Measurements from ENCODE around the gene HMGB1.

DNA sequence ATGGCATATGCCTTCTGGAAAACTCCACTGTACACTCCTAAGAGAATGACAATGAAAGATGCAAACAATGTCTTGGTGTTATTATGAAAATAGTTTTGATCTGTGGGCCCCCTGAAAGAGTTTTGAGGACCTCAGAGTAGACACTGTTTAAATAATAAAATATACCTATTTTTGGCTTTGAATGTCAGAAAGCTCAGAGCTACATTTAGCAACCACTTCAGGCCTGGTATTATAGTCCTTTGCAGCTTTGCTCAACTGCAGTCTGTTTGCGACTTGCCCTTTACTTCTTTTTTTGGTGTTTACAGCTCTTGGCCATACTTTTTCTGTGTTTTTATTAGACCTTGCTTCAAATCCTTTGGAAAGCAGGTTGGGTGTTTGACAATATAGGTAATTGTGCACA lies 49.3 kb downstream of the HMGB1 start:
- TF ChIP-seq, protein P1, sequence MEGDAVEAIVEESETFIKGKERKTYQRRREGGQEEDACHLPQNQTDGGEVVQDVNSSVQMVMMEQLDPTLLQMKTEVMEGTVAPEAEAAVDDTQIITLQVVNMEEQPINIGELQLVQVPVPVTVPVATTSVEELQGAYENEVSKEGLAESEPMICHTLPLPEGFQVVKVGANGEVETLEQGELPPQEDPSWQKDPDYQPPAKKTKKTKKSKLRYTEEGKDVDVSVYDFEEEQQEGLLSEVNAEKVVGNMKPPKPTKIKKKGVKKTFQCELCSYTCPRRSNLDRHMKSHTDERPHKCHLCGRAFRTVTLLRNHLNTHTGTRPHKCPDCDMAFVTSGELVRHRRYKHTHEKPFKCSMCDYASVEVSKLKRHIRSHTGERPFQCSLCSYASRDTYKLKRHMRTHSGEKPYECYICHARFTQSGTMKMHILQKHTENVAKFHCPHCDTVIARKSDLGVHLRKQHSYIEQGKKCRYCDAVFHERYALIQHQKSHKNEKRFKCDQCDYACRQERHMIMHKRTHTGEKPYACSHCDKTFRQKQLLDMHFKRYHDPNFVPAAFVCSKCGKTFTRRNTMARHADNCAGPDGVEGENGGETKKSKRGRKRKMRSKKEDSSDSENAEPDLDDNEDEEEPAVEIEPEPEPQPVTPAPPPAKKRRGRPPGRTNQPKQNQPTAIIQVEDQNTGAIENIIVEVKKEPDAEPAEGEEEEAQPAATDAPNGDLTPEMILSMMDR (conservative IDR thresholded peaks at IDR 0.05; ENCODE audit: low read depth in 2 of 2) = no peak
- no peak for TF ChIP-seq JUNB (IDR thresholded peaks at IDR 0.05; ENCODE audit: unreplicated experiment)
- TF ChIP-seq EZH2phosphoT487 (IDR thresholded peaks at IDR 0.05; ENCODE audit: unreplicated experiment) = no peak
- no peak for TF ChIP-seq POLR2AphosphoS5 (IDR thresholded peaks at IDR 0.05; ENCODE audit: low read depth)
- TF ChIP-seq, protein P2, sequence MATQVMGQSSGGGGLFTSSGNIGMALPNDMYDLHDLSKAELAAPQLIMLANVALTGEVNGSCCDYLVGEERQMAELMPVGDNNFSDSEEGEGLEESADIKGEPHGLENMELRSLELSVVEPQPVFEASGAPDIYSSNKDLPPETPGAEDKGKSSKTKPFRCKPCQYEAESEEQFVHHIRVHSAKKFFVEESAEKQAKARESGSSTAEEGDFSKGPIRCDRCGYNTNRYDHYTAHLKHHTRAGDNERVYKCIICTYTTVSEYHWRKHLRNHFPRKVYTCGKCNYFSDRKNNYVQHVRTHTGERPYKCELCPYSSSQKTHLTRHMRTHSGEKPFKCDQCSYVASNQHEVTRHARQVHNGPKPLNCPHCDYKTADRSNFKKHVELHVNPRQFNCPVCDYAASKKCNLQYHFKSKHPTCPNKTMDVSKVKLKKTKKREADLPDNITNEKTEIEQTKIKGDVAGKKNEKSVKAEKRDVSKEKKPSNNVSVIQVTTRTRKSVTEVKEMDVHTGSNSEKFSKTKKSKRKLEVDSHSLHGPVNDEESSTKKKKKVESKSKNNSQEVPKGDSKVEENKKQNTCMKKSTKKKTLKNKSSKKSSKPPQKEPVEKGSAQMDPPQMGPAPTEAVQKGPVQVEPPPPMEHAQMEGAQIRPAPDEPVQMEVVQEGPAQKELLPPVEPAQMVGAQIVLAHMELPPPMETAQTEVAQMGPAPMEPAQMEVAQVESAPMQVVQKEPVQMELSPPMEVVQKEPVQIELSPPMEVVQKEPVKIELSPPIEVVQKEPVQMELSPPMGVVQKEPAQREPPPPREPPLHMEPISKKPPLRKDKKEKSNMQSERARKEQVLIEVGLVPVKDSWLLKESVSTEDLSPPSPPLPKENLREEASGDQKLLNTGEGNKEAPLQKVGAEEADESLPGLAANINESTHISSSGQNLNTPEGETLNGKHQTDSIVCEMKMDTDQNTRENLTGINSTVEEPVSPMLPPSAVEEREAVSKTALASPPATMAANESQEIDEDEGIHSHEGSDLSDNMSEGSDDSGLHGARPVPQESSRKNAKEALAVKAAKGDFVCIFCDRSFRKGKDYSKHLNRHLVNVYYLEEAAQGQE (IDR thresholded peaks at IDR 0.05; ENCODE audit: unreplicated experiment) = no peak
- TF ChIP-seq CREB1 (CRISPR knock-in tag; IDR thresholded peaks at IDR 0.05; ENCODE audit: low read depth) = no peak
- no peak for TF ChIP-seq EZH2 (IDR thresholded peaks at IDR 0.05; ENCODE audit: low read depth, unreplicated experiment)
- TF ChIP-seq STAT1 (IDR thresholded peaks at IDR 0.05; ENCODE audit: unreplicated experiment) = no peak
- TF ChIP-seq, protein P3, sequence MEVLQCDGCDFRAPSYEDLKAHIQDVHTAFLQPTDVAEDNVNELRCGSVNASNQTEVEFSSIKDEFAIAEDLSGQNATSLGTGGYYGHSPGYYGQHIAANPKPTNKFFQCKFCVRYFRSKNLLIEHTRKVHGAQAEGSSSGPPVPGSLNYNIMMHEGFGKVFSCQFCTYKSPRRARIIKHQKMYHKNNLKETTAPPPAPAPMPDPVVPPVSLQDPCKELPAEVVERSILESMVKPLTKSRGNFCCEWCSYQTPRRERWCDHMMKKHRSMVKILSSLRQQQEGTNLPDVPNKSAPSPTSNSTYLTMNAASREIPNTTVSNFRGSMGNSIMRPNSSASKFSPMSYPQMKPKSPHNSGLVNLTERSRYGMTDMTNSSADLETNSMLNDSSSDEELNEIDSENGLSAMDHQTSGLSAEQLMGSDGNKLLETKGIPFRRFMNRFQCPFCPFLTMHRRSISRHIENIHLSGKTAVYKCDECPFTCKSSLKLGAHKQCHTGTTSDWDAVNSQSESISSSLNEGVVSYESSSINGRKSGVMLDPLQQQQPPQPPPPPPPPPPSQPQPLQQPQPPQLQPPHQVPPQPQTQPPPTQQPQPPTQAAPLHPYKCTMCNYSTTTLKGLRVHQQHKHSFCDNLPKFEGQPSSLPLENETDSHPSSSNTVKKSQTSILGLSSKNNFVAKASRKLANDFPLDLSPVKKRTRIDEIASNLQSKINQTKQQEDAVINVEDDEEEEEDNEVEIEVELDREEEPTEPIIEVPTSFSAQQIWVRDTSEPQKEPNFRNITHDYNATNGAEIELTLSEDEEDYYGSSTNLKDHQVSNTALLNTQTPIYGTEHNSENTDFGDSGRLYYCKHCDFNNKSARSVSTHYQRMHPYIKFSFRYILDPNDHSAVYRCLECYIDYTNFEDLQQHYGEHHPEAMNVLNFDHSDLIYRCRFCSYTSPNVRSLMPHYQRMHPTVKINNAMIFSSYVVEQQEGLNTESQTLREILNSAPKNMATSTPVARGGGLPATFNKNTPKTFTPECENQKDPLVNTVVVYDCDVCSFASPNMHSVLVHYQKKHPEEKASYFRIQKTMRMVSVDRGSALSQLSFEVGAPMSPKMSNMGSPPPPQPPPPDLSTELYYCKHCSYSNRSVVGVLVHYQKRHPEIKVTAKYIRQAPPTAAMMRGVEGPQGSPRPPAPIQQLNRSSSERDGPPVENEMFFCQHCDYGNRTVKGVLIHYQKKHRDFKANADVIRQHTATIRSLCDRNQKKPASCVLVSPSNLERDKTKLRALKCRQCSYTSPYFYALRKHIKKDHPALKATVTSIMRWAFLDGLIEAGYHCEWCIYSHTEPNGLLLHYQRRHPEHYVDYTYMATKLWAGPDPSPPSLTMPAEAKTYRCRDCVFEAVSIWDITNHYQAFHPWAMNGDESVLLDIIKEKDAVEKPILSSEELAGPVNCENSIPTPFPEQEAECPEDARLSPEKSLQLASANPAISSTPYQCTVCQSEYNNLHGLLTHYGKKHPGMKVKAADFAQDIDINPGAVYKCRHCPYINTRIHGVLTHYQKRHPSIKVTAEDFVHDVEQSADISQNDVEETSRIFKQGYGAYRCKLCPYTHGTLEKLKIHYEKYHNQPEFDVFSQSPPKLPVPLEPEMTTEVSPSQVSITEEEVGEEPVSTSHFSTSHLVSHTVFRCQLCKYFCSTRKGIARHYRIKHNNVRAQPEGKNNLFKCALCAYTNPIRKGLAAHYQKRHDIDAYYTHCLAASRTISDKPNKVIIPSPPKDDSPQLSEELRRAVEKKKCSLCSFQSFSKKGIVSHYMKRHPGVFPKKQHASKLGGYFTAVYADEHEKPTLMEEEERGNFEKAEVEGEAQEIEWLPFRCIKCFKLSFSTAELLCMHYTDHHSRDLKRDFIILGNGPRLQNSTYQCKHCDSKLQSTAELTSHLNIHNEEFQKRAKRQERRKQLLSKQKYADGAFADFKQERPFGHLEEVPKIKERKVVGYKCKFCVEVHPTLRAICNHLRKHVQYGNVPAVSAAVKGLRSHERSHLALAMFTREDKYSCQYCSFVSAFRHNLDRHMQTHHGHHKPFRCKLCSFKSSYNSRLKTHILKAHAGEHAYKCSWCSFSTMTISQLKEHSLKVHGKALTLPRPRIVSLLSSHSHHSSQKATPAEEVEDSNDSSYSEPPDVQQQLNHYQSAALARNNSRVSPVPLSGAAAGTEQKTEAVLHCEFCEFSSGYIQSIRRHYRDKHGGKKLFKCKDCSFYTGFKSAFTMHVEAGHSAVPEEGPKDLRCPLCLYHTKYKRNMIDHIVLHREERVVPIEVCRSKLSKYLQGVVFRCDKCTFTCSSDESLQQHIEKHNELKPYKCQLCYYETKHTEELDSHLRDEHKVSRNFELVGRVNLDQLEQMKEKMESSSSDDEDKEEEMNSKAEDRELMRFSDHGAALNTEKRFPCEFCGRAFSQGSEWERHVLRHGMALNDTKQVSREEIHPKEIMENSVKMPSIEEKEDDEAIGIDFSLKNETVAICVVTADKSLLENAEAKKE (CRISPR knock-in tag; IDR thresholded peaks at IDR 0.05) = no peak
- TF ChIP-seq, protein P4, sequence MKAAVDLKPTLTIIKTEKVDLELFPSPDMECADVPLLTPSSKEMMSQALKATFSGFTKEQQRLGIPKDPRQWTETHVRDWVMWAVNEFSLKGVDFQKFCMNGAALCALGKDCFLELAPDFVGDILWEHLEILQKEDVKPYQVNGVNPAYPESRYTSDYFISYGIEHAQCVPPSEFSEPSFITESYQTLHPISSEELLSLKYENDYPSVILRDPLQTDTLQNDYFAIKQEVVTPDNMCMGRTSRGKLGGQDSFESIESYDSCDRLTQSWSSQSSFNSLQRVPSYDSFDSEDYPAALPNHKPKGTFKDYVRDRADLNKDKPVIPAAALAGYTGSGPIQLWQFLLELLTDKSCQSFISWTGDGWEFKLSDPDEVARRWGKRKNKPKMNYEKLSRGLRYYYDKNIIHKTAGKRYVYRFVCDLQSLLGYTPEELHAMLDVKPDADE (IDR thresholded peaks at IDR 0.05) = no peak
